GM13977 (cell line): ENCODE data around the gene FAM167B.
"Not testable (repeated sequence)": the region's sequence is repeated elsewhere in the genome, so short reads cannot be mapped to it uniquely, and the experiment has no call there.

ENCODE experiments used
- DNase-seq: peaks from one replicate; pipeline ENCODE4 v3.0.0; 2012; ENCODE audit warnings: low spot score
- CTCF ChIP-seq: IDR thresholded peaks from 2 replicates; pipeline ENCODE4 v1.5.1; 2012; ENCODE audit warnings: mild to moderate bottlenecking, control low read depth; ENCODE audit not compliant: insufficient read depth; ENCODE audit errors: extremely low read depth, missing control alignments
- in situ Hi-C: fragments of 300-500 bp; cut with MboI; formaldehyde crosslinking; loops from one replicate; pipeline ENCODE4 v1.12.0; 2022; ENCODE audit warnings: low sequenced_read_pairs, low pct_unique_long_range_greater_than_20kb, mixed read lengths, inconsistent platforms; ENCODE audit not compliant: unreplicated experiment

The FAM167B gene

GRCh38 chr1:32285658-32286057, 38.6 kb downstream of the FAM167B start:
- in situ Hi-C loops: no loop called here
- no peak for DNase-seq
- TF ChIP-seq CTCF: no peak

- in situ Hi-C loops: no loop called here
- TF ChIP-seq CTCF: no peak
- no peak for DNase-seq
These were observed 39.7 kb downstream of the FAM167B start for GRCh38 chr1:32286763-32287162.

- no peak for DNase-seq
- TF ChIP-seq CTCF: no peak
- in situ Hi-C loops: no loop called here
These were observed 42.2 kb downstream of the FAM167B start for GRCh38 chr1:32289256-32289655.

- in situ Hi-C loops: no loop called here
- DNase-seq: no peak
- no peak for TF ChIP-seq CTCF
These were observed 44.2 kb downstream of the FAM167B start for GRCh38 chr1:32291145-32291707.

GRCh38 chr1:32291708-32292538, 44.9 kb downstream of the FAM167B start, which contains the start of gene HDAC1:
Gene HDAC1 (plus strand): TSS chr1:32292083. CDS start chr1:32292170, 87 bp downstream.
- in situ Hi-C loops: no loop called here
- TF ChIP-seq CTCF: no peak

GRCh38 chr1:32298211-32298610, 51.2 kb downstream of the FAM167B start:
- in situ Hi-C loops: not testable (repeated sequence)

More at GRCh38 chr1:32291708-32292538, 44.9 kb downstream of the FAM167B start, which contains the start of gene HDAC1:
- DNase-seq: peak; percentile 99

More at GRCh38 chr1:32298211-32298610, 51.2 kb downstream of the FAM167B start:
- DNase-seq: not testable (repeated sequence)
